MM.1S (cell line): ENCODE measurements around the gene PAGR1.

Source experiments
- DNase-seq: peaks from one replicate; pipeline ENCODE4 v3.0.0-alpha.2; 2015
- H2AFZ ChIP-seq: fragments of 300-600 bp; sonication (generic); 2 replicates; pipeline ENCODE4 v1.6.0; 2016; ENCODE audit warnings: antibody characterized with exemption, low read length
- H3F3A ChIP-seq: fragments of 300-600 bp; sonication (generic); 2 replicates; pipeline ENCODE4 v1.6.1; 2016; ENCODE audit warnings: mild to moderate bottlenecking, antibody characterized with exemption, low read length, moderate library complexity, mixed read lengths; ENCODE audit not compliant: insufficient read depth
- H3K27ac ChIP-seq: fragments of 300-600 bp; sonication (generic); 2 replicates; pipeline ENCODE4 v1.5.1; 2016; ENCODE audit warnings: mild to moderate bottlenecking, low read length
- H3K27me3 ChIP-seq: fragments of 300-600 bp; sonication (generic); replicated peaks from 2 replicates; pipeline ENCODE4 v1.6.0; 2016; ENCODE audit warnings: low read length; ENCODE audit not compliant: insufficient read depth
- H3K36me3 ChIP-seq: fragments of 300-600 bp; sonication (generic); replicated peaks from 2 replicates; pipeline ENCODE4 v1.6.1; 2016; ENCODE audit warnings: mild to moderate bottlenecking, low read length, mixed read lengths; ENCODE audit not compliant: insufficient read depth
- H3K4me1 ChIP-seq: fragments of 300-600 bp; sonication (generic); 2 replicates; pipeline ENCODE4 v1.6.1; 2016; ENCODE audit warnings: low read length, mixed read lengths
- H3K4me2 ChIP-seq: fragments of 300-600 bp; sonication (generic); 2 replicates; pipeline ENCODE4 v1.6.0; 2016; ENCODE audit warnings: low read depth, low read length
- H3K4me3 ChIP-seq: fragments of 300-600 bp; sonication (generic); 2 replicates; pipeline ENCODE4 v1.5.1; 2016; ENCODE audit warnings: low read length, mixed read lengths
- H3K79me2 ChIP-seq: fragments of 300-600 bp; sonication (generic); 2 replicates; pipeline ENCODE4 v1.6.1; 2016; ENCODE audit warnings: mixed run types, low read length, mixed read lengths
- H3K9ac ChIP-seq: fragments of 300-600 bp; sonication (generic); 2 replicates; pipeline ENCODE4 v1.6.1; 2016; ENCODE audit warnings: low read length, mixed read lengths
- H3K9me2 ChIP-seq: fragments of 300-600 bp; sonication (generic); replicated peaks from 2 replicates; pipeline ENCODE4 v1.6.1; 2016; ENCODE audit warnings: mild to moderate bottlenecking, low read length, mixed read lengths; ENCODE audit not compliant: insufficient read depth
- H3K9me3 ChIP-seq: fragments of 300-600 bp; sonication (generic); replicated peaks from 2 replicates; pipeline ENCODE4 v1.6.1; 2016; ENCODE audit warnings: mild to moderate bottlenecking, low read length, mixed read lengths; ENCODE audit not compliant: insufficient read depth
- H4K20me1 ChIP-seq: fragments of 300-600 bp; sonication (generic); 2 replicates; pipeline ENCODE4 v1.6.1; 2016; ENCODE audit warnings: mild to moderate bottlenecking, low read length, moderate library complexity, mixed read lengths; ENCODE audit not compliant: insufficient read depth
- CTCF ChIP-seq: fragments of 300-600 bp; sonication (generic); IDR thresholded peaks from 2 replicates; pipeline ENCODE4 v1.5.1; 2016; ENCODE audit warnings: antibody characterized with exemption, low read length, mixed read lengths
- EZH2 ChIP-seq: fragments of 300-600 bp; sonication (generic); optimal IDR thresholded peaks from 2 replicates; pipeline ENCODE3; 2017; ENCODE audit warnings: low read depth, mild to moderate bottlenecking, antibody characterized with exemption, low read length, mixed read lengths
- EZH2phosphoT487 ChIP-seq: fragments of 300-600 bp; sonication (generic); IDR thresholded peaks from 2 replicates; pipeline ENCODE4 v1.6.1; 2018; ENCODE audit warnings: antibody characterized with exemption, low read length

The PAGR1 gene

GRCh38 chr16:29862884-29863668, 47.1 kb downstream of the PAGR1 start, which contains the start of gene CDIPT:
Gene CDIPT (minus strand): TSS chr16:29863226. CDS start chr16:29862857, 369 bp downstream.
- Histone ChIP-seq H3K27me3 (peaks cover 14% of the 10 kb centered on the region; the same call in 1 of the 2 replicates), H4K20me1 (no peaks in the 10 kb centered on the region), H3K9me2 (no peaks in the 10 kb centered on the region), H3K79me2 (peaks cover 16% of the 10 kb centered on the region), H3F3A (no peaks in the 10 kb centered on the region), H3K4me3 (peak within 1 kb of the TSS; percentile 84), H3K4me1 (no peaks in the 10 kb centered on the region), H3K27ac (peak within 1 kb of the TSS; percentile 83; the same call in 1 of the 2 replicates), H3K9me3 (no peaks in the 10 kb centered on the region), H3K36me3 (no peaks in the 10 kb centered on the region), H3K4me2 (peak within 1 kb of the TSS; percentile 84), H3K9ac (peak within 1 kb of the TSS; percentile 86), H2AFZ (peak within 1 kb of the TSS; percentile 75)
- TF ChIP-seq EZH2 (no peak), CTCF (peak; percentile 84), EZH2phosphoT487 (no peak)
- peak; percentile 98 for DNase-seq

- no peaks in the 10 kb centered on the region for H3F3A ChIP-seq
- TF ChIP-seq EZH2phosphoT487: no peak
- TF ChIP-seq CTCF: no peak
- no peak for TF ChIP-seq EZH2
- H3K27me3 ChIP-seq: peaks cover 17% of the 10 kb centered on the region; the same call in 1 of the 2 replicates
- peak overlapping the region; percentile 29; the same call in 1 of the 2 replicates for H3K4me2 ChIP-seq
- H3K4me3 ChIP-seq: no peak overlapping the region
- no peaks in the 10 kb centered on the region for H3K9me3 ChIP-seq
- no peak overlapping the region for H3K27ac ChIP-seq
- no peaks in the 10 kb centered on the region for H3K4me1 ChIP-seq
- H3K79me2 ChIP-seq: peaks cover 16% of the 10 kb centered on the region
- H4K20me1 ChIP-seq: no peaks in the 10 kb centered on the region
- H3K9me2 ChIP-seq: no peaks in the 10 kb centered on the region
- no peak for DNase-seq
- H3K36me3 ChIP-seq: no peaks in the 10 kb centered on the region
- H2AFZ ChIP-seq: peak overlapping the region; percentile 5; the same call in 1 of the 2 replicates
- no peak overlapping the region for H3K9ac ChIP-seq
Measured at GRCh38 chr16:29863669-29863984, 47.7 kb downstream of the PAGR1 start.

GRCh38 chr16:29864205-29864604, 48.3 kb downstream of the PAGR1 start:
- H3K27ac ChIP-seq: no peak overlapping the region

More at GRCh38 chr16:29864205-29864604, 48.3 kb downstream of the PAGR1 start:
- Histone ChIP-seq H3K4me2 (no peak overlapping the region), H3K4me1 (no peaks in the 10 kb centered on the region), H2AFZ (no peak overlapping the region), H3K9me2 (no peaks in the 10 kb centered on the region), H3K9me3 (no peaks in the 10 kb centered on the region), H3K4me3 (no peak overlapping the region), H4K20me1 (no peaks in the 10 kb centered on the region), H3K9ac (no peak overlapping the region), H3K36me3 (no peaks in the 10 kb centered on the region), H3K27me3 (peaks cover 20% of the 10 kb centered on the region; the same call in 1 of the 2 replicates), H3F3A (no peaks in the 10 kb centered on the region), H3K79me2 (peaks cover 16% of the 10 kb centered on the region)
- no peak for DNase-seq
- TF ChIP-seq EZH2 (no peak), CTCF (no peak), EZH2phosphoT487 (no peak)
